WERI-Rb-1 (cell line): Measurements from ENCODE around the gene CALHM4.

ENCODE experiments used
- DNase-seq: peaks from one replicate; pipeline ENCODE4 v3.0.0-alpha.2; 2020
- H3K27ac ChIP-seq: fragments of 250-450 bp; sonication (Bioruptor Pico); 2 replicates; pipeline ENCODE4 v1.5.1; 2020; ENCODE audit warnings: mild to moderate bottlenecking, moderate library complexity
- H3K27me3 ChIP-seq: fragments of 250-450 bp; sonication (Bioruptor Pico); 2 replicates; pipeline ENCODE4 v1.5.1; 2021; ENCODE audit warnings: mild to moderate bottlenecking, low read depth, moderate library complexity; ENCODE audit not compliant: insufficient read depth, severe bottlenecking
- H3K36me3 ChIP-seq: fragments of 250-450 bp; sonication (Bioruptor Pico); 2 replicates; pipeline ENCODE4 v1.5.1; 2020; ENCODE audit warnings: mild to moderate bottlenecking, moderate library complexity
- H3K4me3 ChIP-seq: 2 replicates; pipeline ENCODE4 v1.5.1; 2011; ENCODE audit warnings: low read depth, mild to moderate bottlenecking, control low read depth, low read length
- H3K9me3 ChIP-seq: fragments of 250-450 bp; sonication (Bioruptor Pico); 2 replicates; pipeline ENCODE4 v1.5.1; 2021; ENCODE audit warnings: mild to moderate bottlenecking, moderate library complexity; ENCODE audit not compliant: severe bottlenecking
- CTCF ChIP-seq: IDR thresholded peaks from 2 replicates; pipeline ENCODE4 v1.5.1; 2011; ENCODE audit warnings: low read depth, mild to moderate bottlenecking, control low read depth, inconsistent platforms, low read length

Gene CALHM4

GRCh38 chr6:116524236-116524635 is 29.3 kb upstream of the CALHM4 start:
- no peak for TF ChIP-seq CTCF
- Histone ChIP-seq H3K27ac (no peak overlapping the region), H3K9me3 (no peaks in the 10 kb centered on the region), H3K36me3 (no peaks in the 10 kb centered on the region), H3K27me3 (no peaks in the 10 kb centered on the region), H3K4me3 (no peak overlapping the region)
- no peak for DNase-seq

GRCh38 chr6:116528133-116528532 is 25.4 kb upstream of the CALHM4 start:
- no peak for TF ChIP-seq CTCF
- H3K36me3 ChIP-seq: no peaks in the 10 kb centered on the region
- H3K9me3 ChIP-seq: no peaks in the 10 kb centered on the region
- no peak overlapping the region for H3K4me3 ChIP-seq
- no peaks in the 10 kb centered on the region for H3K27me3 ChIP-seq
- no peak for DNase-seq
- H3K27ac ChIP-seq: no peak overlapping the region

- H3K4me3 ChIP-seq: no peak overlapping the region
- H3K36me3 ChIP-seq: no peaks in the 10 kb centered on the region
- DNase-seq: no peak
- no peak for TF ChIP-seq CTCF
- no peaks in the 10 kb centered on the region for H3K27me3 ChIP-seq
- H3K9me3 ChIP-seq: no peaks in the 10 kb centered on the region
- H3K27ac ChIP-seq: no peak overlapping the region
Observed at GRCh38 chr6:116528780-116529179, 24.8 kb upstream of the CALHM4 start.

- H3K27ac ChIP-seq: no peak overlapping the region
- H3K9me3 ChIP-seq: no peaks in the 10 kb centered on the region
- DNase-seq: no peak
- H3K27me3 ChIP-seq: no peaks in the 10 kb centered on the region
- no peak overlapping the region for H3K4me3 ChIP-seq
- no peak for TF ChIP-seq CTCF
- H3K36me3 ChIP-seq: no peaks in the 10 kb centered on the region
Observed at GRCh38 chr6:116529466-116530290, 23.9 kb upstream of the CALHM4 start.

GRCh38 chr6:116530436-116530835 is 23.1 kb upstream of the CALHM4 start:
- no peak overlapping the region for H3K27ac ChIP-seq
- no peaks in the 10 kb centered on the region for H3K36me3 ChIP-seq
- no peak for DNase-seq
- H3K9me3 ChIP-seq: no peaks in the 10 kb centered on the region
- no peak overlapping the region for H3K4me3 ChIP-seq
- TF ChIP-seq CTCF: no peak
- no peaks in the 10 kb centered on the region for H3K27me3 ChIP-seq
